Measurements from ENCODE around the gene SPEM2. TPM values are rescaled to one million over a fixed set of nuclear protein-coding genes. Genes with fewer than 3 reads are reported as not detected.
A peak's percentile ranks its signal among the peaks of the same experiment; 100 is the strongest.

Gene SPEM2
- total RNA-seq, 1 experiment from 2014 or later: not detected

- no peaks in the 10 kb centered on the region; the same call in 1 of the 2 replicates for H3K27me3 ChIP-seq (ENCODE audit: insufficient read depth, low read length)
- H3K27ac ChIP-seq (ENCODE audit: insufficient read length, low read depth, low read length): no peak overlapping the region
- H2BK12ac ChIP-seq (ENCODE audit: insufficient read length, low read depth, low read length): no peak overlapping the region
- H2BK20ac ChIP-seq (ENCODE audit: low read depth, low read length, poor library complexity, severe bottlenecking): no peak overlapping the region
- no peak overlapping the region for H4K5ac ChIP-seq (ENCODE audit: insufficient read length, low read depth, low read length)
- no peak for DNase-seq
- no peaks in the 10 kb centered on the region for H3K4me1 Mint-ChIP-seq
- H4K91ac ChIP-seq (ENCODE audit: insufficient read length, low read depth, low read length): no peak overlapping the region
- H3K36me3 Mint-ChIP-seq (ENCODE audit: insufficient read depth in 1 of 3, low read depth in 3 of 3): no peaks in the 10 kb centered on the region
- H3K79me2 ChIP-seq (ENCODE audit: insufficient read depth, low read length): no peaks in the 10 kb centered on the region
- H4K20me1 ChIP-seq (ENCODE audit: control insufficient read depth, insufficient read depth, insufficient read length): no peaks in the 10 kb centered on the region
- peak overlapping the region in 1 of 3 experiments; percentile 83; a peak in 1 of 7 replicates for H3K27ac Mint-ChIP-seq
- no peak overlapping the region for H3K4me2 ChIP-seq (ENCODE audit: insufficient read depth, insufficient read length, low read length)
- H3K18ac ChIP-seq (ENCODE audit: insufficient read length, low read depth, low read length): no peak overlapping the region
- H2AFZ ChIP-seq (ENCODE audit: low read length): no peak overlapping the region
- H3K4me3 Mint-ChIP-seq: no peak overlapping the region
- no peak overlapping the region for H3K4ac ChIP-seq (ENCODE audit: low read depth, low read length)
- H3K9ac ChIP-seq (ENCODE audit: extremely low read depth, insufficient read length, low read length): no peak overlapping the region
- H3K14ac ChIP-seq (ENCODE audit: insufficient read depth, low read length): no peak overlapping the region; the same call in 1 of the 2 replicates
- H3K56ac ChIP-seq (ENCODE audit: insufficient read length, low read depth, low read length): no peak overlapping the region
- no peaks in the 10 kb centered on the region; a peak in 1 of 5 replicates for H3K9me3 Mint-ChIP-seq
- no peak overlapping the region for H3T11ph ChIP-seq (ENCODE audit: low read length)
- no peak overlapping the region for H4K8ac ChIP-seq (replicated peaks; ENCODE audit: insufficient read length, low read depth, low read length)
- no peaks in the 10 kb centered on the region for H3K79me1 ChIP-seq (ENCODE audit: insufficient read depth, low read depth, low read length, poor library complexity, severe bottlenecking)
- no peak overlapping the region for H2BK5ac ChIP-seq (ENCODE audit: insufficient read length, low read length)
- H3K4me1 ChIP-seq (ENCODE audit: insufficient read depth, low read length): no peaks in the 10 kb centered on the region
- WGBS (ENCODE audit: extremely low coverage, insufficient read length, low lambda C conversion rate): no CpG with 5 or more reads among the region's 10 CpGs
- no peaks in the 10 kb centered on the region for H3K23me2 ChIP-seq (ENCODE audit: insufficient read length, low read depth, low read length, poor library complexity, severe bottlenecking)
- H2BK15ac ChIP-seq (ENCODE audit: low read depth, low read length): no peak overlapping the region
- no peak overlapping the region for H2AK5ac ChIP-seq (ENCODE audit: insufficient read length, low read length)
- H2BK120ac ChIP-seq (ENCODE audit: low read depth, low read length, poor library complexity, severe bottlenecking): no peak overlapping the region
- H3K9me3 ChIP-seq (ENCODE audit: control insufficient read depth, low read depth, low read length): no peaks in the 10 kb centered on the region
- no peak for TF ChIP-seq CTCF (conservative IDR thresholded peaks at IDR 0.05)
- no peak overlapping the region for H3K23ac ChIP-seq (ENCODE audit: insufficient read length, low read depth, low read length)
- peaks cover 17% of the 10 kb centered on the region for H3K27me3 Mint-ChIP-seq (ENCODE audit: low read depth)
Observed at GRCh38 chr17:7429722-7430121, 4.3 kb downstream of the SPEM2 start.
